Naive thymus-derived CD8-positive, alpha-beta T cell (primary cell): ENCODE measurements around the gene MAN2B2. TPM values are rescaled to one million over a fixed set of nuclear protein-coding genes. Genes with fewer than 3 reads are reported as not detected.
"Not testable (repeated sequence)": the region's sequence is repeated elsewhere in the genome, so short reads cannot be mapped to it uniquely, and the experiment has no call there.

ENCODE experiments used
- ATAC-seq, 2 donors: fragments of 150-1000 bp; cut with Tn5 transposase in 1 of 2; sonication (Bioruptor Pico), chemical (Tn5 transposase) in 1 of 2; 1 replicate in 1 of 2; 2 replicates in 1 of 2; pipeline ENCODE4 v1.10.0; 2021; ENCODE audit warnings: mild to moderate bottlenecking in 2 of 2, moderate library complexity in 2 of 2
- POLR2A ChIA-PET: fragments of 350-600 bp; sonication (Branson Sonifier 250); formaldehyde crosslinking; loops from one replicate; lab custom pipeline; 2021; ENCODE audit warnings: antibody characterized with exemption; lab: Charles Lee
- DNase-seq, 10 donors: peaks; one replicate each; pipeline versions ENCODE4 v3.0.0 to v3.0.0-alpha.2; 2020 to 2022
- H3K27ac Mint-ChIP-seq, 10 donors: one replicate each; pipeline ENCODE4 v1.8.0; 2020 to 2022; ENCODE audit warnings: mild to moderate bottlenecking in 10 of 10, mixed read lengths in 10 of 10, moderate library complexity in 4 of 10, inconsistent platforms in 1 of 10
- H3K27me3 Mint-ChIP-seq, 5 donors: one replicate each; pipeline ENCODE4 v1.8.0; 2021 to 2022; ENCODE audit warnings: mixed read lengths in 5 of 5
- H3K36me3 Mint-ChIP-seq, 3 donors: one replicate each; pipeline ENCODE4 v1.8.0; 2020 to 2022; ENCODE audit warnings: mixed read lengths in 3 of 3, mild to moderate bottlenecking in 2 of 3, inconsistent platforms in 1 of 3
- H3K4me1 Mint-ChIP-seq, 4 donors: one replicate each; pipeline ENCODE4 v1.8.0; 2021 to 2022; ENCODE audit warnings: mixed read lengths in 4 of 4
- H3K4me3 Mint-ChIP-seq, 10 donors: one replicate each; pipeline ENCODE4 v1.8.0; 2020 to 2022; ENCODE audit warnings: mild to moderate bottlenecking in 10 of 10, mixed read lengths in 10 of 10, moderate library complexity in 6 of 10, inconsistent platforms in 1 of 10
- H3K9me3 Mint-ChIP-seq, 9 donors: one replicate each; pipeline ENCODE4 v1.8.0; 2020 to 2022; ENCODE audit warnings: mixed read lengths in 9 of 9, mild to moderate bottlenecking in 3 of 9, inconsistent platforms in 1 of 9, moderate library complexity in 1 of 9
- polyA plus RNA-seq, 3 donors: library from polyadenylated mRNA; unstranded; fragments of 300-500 nt; fragmentation: Illumina TruSeq; gene quantifications; one replicate each; pipeline ENCODE4 v1.2.3, GENCODE V29; 2021
- total RNA-seq, 8 experiments: library from RNA in 2 of 8; stranded (reverse) in 2 of 8; gene quantifications; one replicate each; pipeline ENCODE4 v1.2.3 and lab custom pipeline; 2021 to 2026

The MAN2B2 gene
- total and polyA plus RNA-seq, 5 experiments from 2014 or later = 11.8 to 43.2 (median 30.4) TPM

DNA sequence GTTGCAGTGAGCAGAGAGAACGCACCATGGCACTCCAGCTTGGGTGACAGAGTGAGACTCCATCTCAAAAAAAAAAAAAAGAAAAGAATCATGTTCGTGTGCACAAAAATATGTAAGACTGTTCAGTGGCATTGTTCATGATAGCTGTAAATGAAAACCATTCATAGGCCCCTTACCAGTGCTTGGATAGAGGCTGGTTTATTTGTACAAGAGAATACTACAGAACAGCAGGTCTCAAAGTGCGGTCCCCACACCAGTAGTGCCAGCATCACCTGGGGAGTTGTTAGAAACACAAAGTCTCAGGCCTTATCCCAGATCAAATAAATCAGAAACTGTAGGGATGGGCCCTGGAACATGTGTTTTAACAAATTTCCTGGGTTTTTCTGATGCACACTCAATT is 52.8 kb downstream of the MAN2B2 start:
- POLR2A ChIA-PET = interaction anchor here (0.7 kb wide), 1 partner anchor 293 kb away, joined by 3 read pairs; no protein-coding TSS in a partner anchor
- Mint-ChIP-seq H3K27me3 (no peaks in the 10 kb centered on the region), H3K27ac (no peak overlapping the region), H3K9me3 (no peaks in the 10 kb centered on the region), H3K36me3 (no peaks in the 10 kb centered on the region), H3K4me1 (no peaks in the 10 kb centered on the region), H3K4me3 (no peak overlapping the region)
- DNase-seq (no peak), ATAC-seq (no peak)

DNA sequence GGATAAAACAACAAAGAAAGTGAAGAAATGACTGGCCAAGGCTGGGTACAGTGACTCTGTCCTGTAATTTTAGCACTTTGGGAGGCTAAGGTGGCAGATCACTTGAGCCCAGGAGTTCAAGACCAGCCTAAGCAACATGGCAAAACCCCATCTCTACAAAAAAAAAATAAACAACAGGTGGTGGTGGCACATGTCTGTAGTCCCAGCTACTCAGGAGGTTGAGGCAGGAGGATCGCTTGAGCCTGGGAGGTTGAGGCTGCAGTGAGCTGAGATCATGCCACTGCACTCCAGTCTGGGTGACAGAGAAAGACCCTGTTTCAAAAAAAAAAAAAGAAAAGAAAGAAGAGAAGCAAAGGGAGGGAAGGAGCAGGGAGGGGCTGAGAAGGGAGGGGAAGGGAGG is 53.5 kb downstream of the MAN2B2 start:
- H3K36me3 Mint-ChIP-seq, ATAC-seq, H3K27me3 Mint-ChIP-seq, DNase-seq, H3K4me1 Mint-ChIP-seq, POLR2A ChIA-PET, H3K4me3 Mint-ChIP-seq, H3K9me3 Mint-ChIP-seq, H3K27ac Mint-ChIP-seq: not testable (repeated sequence)

DNA sequence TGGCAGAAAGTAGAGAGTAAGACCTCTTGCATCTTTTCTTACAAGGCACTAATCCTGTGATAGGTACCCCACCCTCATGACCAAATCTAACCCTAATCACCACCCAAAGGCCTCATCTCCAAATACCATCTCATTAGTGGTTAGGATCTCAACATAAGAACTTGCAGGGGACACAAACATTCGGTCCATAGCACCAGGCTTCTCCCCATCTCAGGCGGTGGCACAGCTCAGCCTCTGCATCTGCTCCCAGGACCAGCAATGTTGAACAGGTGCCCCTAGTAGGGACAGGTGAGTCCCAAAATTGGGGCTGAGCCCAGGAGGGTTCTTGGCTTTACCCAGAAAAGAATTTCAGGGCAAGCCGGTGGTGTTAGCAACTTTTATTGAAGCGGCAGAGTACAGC is 57.1 kb downstream of the MAN2B2 start:
- Mint-ChIP-seq H3K4me1 (no peaks in the 10 kb centered on the region), H3K36me3 (no peaks in the 10 kb centered on the region), H3K4me3 (no peak overlapping the region), H3K27me3 (no peaks in the 10 kb centered on the region), H3K9me3 (no peaks in the 10 kb centered on the region), H3K27ac (peak overlapping the region in 1 of 10 donors; percentile 73)
- DNase-seq = no peak
- POLR2A ChIA-PET = no interaction called here
- no peak for ATAC-seq

DNA sequence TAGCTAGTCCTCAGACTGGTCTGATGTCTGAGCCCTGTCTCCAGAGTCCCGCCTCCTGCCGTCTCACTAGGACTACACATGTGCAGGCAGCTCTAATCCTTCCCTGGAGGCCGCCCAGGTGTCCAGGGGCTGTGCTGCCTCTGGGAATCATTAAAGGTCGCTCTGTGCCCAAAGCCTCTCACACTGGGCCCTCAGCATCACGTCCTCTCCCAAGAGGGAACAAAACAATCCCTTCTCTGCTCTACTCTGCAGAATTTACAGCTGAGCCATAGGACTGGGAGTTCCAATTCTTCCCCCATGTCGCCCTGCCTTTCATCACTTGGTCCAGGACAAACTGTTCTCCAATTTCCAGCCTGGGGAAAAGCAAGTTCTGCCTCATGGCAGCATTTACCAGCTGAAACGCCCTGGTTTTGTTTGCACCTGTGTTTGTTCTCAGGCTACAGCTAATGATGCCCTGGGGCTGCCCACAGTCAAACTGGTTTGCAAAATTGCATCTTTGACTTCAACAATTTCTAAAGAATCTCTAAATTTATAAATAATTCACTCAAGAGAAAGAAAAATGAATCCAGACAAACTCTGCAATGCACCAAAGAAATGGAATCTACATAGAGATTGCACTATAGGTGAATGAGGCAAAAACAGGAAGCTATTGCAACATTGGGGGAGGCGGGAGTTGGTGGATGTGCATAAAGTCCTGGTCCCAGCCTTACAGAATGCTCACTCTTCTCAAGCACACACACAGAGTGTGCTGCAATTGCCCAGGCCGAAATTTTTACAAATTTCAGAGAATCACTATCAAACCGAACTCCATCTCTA is 58.3 kb downstream of the MAN2B2 start:
- Mint-ChIP-seq H3K9me3 (no peaks in the 10 kb centered on the region), H3K36me3 (no peaks in the 10 kb centered on the region), H3K4me3 (no peak overlapping the region), H3K27ac (no peak overlapping the region), H3K4me1 (no peaks in the 10 kb centered on the region), H3K27me3 (no peaks in the 10 kb centered on the region)
- ATAC-seq = no peak
- POLR2A ChIA-PET = no interaction called here
- no peak for DNase-seq

DNA sequence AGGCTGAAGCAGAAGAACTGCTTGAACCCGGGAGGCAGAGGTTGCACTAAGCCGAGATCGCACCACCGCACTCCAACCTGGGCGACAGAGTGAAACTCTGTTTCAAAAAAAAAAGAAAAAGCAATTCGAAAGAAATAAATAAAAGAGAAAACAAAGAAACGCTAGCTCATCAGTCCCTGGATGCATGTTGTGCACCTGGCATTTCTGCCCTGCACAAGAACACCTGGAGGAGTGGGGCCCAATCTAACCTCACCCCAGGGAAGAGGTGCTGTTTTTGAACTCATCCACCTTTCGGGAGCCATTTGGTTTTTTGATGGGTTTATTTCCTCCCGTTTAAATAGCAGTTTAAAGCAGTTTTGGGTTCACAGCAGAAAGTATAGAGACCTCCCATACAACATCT is 59.8 kb downstream of the MAN2B2 start:
- Mint-ChIP-seq H3K4me3 (no peak overlapping the region), H3K36me3 (no peaks in the 10 kb centered on the region), H3K27ac (no peak overlapping the region), H3K27me3 (no peaks in the 10 kb centered on the region), H3K9me3 (no peaks in the 10 kb centered on the region), H3K4me1 (peaks cover 0 to 5% (median 0%) of the 10 kb centered on the region in 4 donors)
- POLR2A ChIA-PET = no interaction called here
- DNase-seq (no peak), ATAC-seq (no peak)

DNA sequence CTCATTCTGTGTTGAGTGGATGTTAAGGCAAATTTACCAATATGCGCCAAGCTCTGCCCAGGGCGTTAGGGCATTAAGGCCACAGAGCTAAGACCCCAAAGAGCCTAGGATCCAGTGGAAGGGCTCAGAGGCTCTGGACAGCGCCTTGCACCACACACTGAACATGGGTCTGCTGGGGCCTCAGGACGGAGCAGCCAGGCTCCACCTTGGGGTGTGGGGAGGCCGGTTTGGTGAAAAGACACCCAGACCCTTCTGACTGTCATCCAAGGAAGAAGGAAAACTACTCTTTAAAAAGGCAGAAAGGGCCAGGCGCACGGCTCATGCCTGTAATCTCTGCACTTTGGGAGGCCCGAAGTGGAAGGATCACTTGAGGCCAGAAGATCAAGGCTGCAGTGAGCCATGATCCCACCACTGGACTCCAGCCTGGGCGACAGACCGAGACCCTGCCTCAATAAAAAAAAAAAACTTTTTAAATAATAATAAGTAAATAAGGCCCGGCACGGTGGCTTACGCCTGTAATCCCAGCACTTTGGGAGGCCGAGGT is 64.2 kb downstream of the MAN2B2 start:
- Mint-ChIP-seq H3K27me3 (no peaks in the 10 kb centered on the region), H3K27ac (peak overlapping the region in 7 of 10 donors; percentile 37 to 89 (median 57)), H3K4me3 (peak overlapping the region in 9 of 10 donors; percentile 7 to 63 (median 48)), H3K9me3 (no peaks in the 10 kb centered on the region), H3K4me1 (peaks cover 25 to 41% (median 38%) of the 10 kb centered on the region in 4 donors), H3K36me3 (peaks cover 8 to 36% (median 16%) of the 10 kb centered on the region in 3 donors)
- POLR2A ChIA-PET = interaction anchor here (0.7 to 8.5 kb wide), 12 partner anchors 13 to 430 kb away, joined by 3 to 165 read pairs (median 8); partner anchors contain the start of genes BLOC1S4 and MRFAP1L1
- ATAC-seq (no peak), DNase-seq (no peak)

DNA sequence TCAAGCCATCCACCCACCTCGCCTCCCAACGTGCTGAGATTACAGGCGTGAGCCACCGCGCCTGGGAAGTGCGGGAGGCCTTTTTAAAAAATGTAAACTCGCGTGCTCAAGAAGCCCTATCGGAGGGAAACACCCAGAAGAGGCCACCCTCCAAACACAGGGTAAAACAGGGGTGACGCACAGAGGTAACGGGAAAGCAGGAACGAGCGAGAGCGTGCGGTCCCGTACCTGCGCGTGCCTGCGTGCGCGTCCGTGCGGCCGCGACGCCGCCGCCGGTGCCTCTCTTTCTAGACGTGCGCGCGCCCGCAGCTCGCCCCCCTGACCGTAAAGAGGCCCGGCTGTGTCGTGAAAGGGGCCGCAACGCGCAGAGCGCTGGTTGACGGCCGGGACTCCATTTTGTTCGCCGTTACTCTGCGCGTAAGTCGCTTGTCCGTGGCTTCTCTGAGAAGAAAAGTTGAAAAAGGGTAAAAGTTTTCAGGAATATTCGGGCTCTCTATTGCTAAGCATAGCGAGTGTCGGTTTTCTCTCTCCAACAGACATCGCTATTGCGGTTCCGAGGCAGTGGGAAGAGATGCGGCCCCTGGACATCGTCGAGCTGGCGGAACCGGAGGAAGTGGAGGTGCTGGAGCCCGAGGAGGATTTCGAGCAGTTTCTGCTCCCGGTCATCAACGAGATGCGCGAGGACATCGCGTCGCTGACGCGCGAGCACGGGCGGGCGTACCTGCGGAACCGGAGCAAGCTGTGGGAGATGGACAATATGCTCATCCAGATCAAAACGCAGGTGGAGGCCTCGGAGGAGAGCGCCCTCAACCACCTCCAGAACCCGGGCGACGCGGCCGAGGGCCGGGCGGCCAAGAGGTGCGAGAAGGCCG is 65.5 kb downstream of the MAN2B2 start, which contains the start of gene MRFAP1:
Gene MRFAP1, plus strand, starts transcription at position 394 of the 872 bp plus-strand sequence. Its CDS starts 178 bp downstream, at position 572.
- Mint-ChIP-seq H3K36me3 (peaks cover 8 to 36% (median 16%) of the 10 kb centered on the region in 3 donors), H3K4me3 (peak within 1 kb of the TSS; percentile 97 to 100 (median 99)), H3K4me1 (peaks cover 25 to 45% (median 41%) of the 10 kb centered on the region in 4 donors), H3K27ac (peak within 1 kb of the TSS; percentile 98 to 100 (median 99)), H3K9me3 (no peaks in the 10 kb centered on the region), H3K27me3 (no peaks in the 10 kb centered on the region)
- peak; percentile 84 to 89 for ATAC-seq
- DNase-seq = peak; percentile 91 to 97 (median 94)
- POLR2A ChIA-PET = interaction anchor here (0.6 to 8.5 kb wide), 43 partner anchors 9 to 1788 kb away, joined by 3 to 165 read pairs (median 5); partner anchors contain the start of genes AFAP1, BLOC1S4, GRPEL1 and MAN2B2

DNA sequence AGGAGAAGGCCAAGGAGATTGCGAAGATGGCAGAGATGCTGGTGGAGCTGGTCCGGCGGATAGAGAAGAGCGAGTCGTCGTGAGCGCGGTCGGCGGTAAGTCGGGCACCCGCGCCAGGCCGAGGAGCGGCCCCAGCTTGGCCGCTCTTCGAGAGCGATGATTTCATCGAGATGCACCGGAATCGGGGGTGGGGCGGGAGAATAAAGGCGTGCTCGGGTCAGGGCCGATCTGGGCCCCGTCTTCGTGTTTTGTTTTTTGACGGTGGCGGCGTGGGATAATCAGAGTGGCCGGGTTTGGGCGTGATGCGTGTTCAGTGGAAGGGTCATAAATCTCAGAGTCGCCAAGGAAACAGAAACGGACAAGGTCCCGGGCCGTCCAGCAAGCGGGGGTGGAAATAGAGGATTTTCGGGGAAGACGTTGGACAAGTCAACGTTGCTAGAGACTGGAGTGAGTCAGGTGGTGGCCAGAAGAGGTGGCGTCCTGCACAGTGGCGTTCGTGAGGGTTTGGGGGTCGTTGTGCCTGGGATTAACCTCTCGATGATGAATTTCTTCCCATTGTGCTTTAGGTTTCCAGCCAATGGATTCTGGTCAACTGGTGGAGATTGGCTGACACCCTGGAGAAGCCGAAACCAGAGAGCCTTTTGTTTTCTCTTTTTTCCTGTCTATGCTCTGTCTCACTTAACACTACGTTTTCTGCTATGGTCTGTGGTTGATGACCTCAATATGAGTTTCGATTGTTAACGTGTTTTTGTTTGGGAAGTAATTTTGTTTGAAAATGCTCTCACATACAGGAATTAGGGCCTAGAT is 66.4 kb downstream of the MAN2B2 start:
- Mint-ChIP-seq H3K4me1 (peaks cover 25 to 52% (median 42%) of the 10 kb centered on the region in 4 donors), H3K27ac (peak overlapping the region; percentile 98 to 100 (median 99)), H3K9me3 (no peaks in the 10 kb centered on the region), H3K36me3 (peaks cover 8 to 36% (median 16%) of the 10 kb centered on the region in 3 donors), H3K4me3 (peak overlapping the region; percentile 97 to 100 (median 99)), H3K27me3 (no peaks in the 10 kb centered on the region)
- POLR2A ChIA-PET = interaction anchor here (0.8 to 8.5 kb wide), 33 partner anchors 10 to 1298 kb away, joined by 3 to 165 read pairs (median 5); partner anchors contain the start of genes AFAP1, BLOC1S4, GRPEL1 and MAN2B2
- ATAC-seq (peak; percentile 37 to 45), DNase-seq (peak; percentile 20 to 80 (median 50))

DNA sequence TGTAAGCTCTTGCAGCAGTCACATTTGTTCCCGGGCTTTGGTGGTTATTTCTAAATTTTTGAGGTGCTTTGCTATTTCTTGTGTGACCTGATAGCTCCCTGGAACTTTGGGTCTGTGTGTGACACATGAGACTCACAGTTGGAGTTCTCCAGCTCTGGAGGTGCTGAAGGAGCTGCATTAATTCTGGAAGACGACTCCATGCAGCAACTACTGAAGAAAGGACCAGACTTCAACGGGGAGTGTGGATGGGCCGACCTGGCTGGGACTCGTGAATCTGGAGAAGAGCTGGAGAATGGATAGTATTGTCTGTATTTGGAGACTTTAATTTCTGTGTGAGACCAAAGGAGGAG is 67.0 kb downstream of the MAN2B2 start:
- Mint-ChIP-seq H3K4me3 (peak overlapping the region; percentile 97 to 100 (median 99)), H3K36me3 (peaks cover 8 to 36% (median 16%) of the 10 kb centered on the region in 3 donors), H3K9me3 (no peaks in the 10 kb centered on the region), H3K27ac (peak overlapping the region; percentile 98 to 100 (median 99)), H3K27me3 (no peaks in the 10 kb centered on the region), H3K4me1 (peaks cover 25 to 55% (median 43%) of the 10 kb centered on the region in 4 donors)
- no peak for DNase-seq
- no peak for ATAC-seq
- POLR2A ChIA-PET = interaction anchor here (1.5 to 8.5 kb wide), 8 partner anchors 12 to 75 kb away, joined by 4 to 165 read pairs (median 23); partner anchors contain the start of genes BLOC1S4 and MRFAP1L1

DNA sequence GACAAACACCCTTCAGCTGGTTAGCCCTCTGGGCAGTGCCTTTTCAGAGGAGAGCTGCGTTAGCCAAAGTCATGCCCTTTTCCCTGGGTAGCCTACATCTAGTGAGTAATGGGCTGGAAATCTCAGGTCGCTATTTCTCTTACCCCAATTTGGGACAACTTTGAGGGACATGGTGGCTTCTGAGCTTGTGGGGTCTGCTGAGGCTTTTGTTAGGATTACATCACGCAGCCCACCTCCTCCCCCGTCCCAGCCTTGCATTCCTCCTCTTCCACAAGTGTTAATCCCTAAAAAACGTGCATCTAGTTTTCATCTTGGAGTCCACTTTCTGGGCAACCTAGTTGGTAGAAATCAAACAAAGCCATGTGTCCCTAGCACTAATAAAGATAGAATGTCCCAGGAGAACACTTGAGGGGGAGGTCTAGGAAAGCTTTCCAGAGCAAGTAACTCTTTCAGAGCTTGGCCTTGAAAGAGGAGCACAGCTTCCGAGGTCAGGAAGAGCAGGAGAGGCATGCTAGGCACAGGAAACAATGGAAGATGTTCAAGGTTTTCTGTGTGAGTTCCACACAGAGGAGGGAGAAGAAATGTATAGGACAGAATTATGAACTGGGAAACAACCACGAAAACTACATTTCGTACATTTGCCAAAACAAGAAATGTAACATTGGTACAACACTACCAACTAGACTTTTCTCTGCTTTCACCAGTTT is 68.3 kb downstream of the MAN2B2 start:
- no peak for ATAC-seq
- Mint-ChIP-seq H3K36me3 (peaks cover 8 to 36% (median 16%) of the 10 kb centered on the region in 3 donors), H3K27ac (peak overlapping the region; percentile 88 to 100 (median 99)), H3K27me3 (no peaks in the 10 kb centered on the region), H3K4me1 (peaks cover 25 to 55% (median 44%) of the 10 kb centered on the region in 4 donors), H3K4me3 (peak overlapping the region in 9 of 10 donors; percentile 21 to 100 (median 99)), H3K9me3 (no peaks in the 10 kb centered on the region)
- POLR2A ChIA-PET = interaction anchor here (0.7 to 8.5 kb wide), 6 partner anchors 15 to 410 kb away, joined by 3 to 165 read pairs (median 10); partner anchors contain the start of gene BLOC1S4
- no peak for DNase-seq
